ENCODE measurements around the gene CDK1. TPM values are rescaled to one million over a fixed set of nuclear protein-coding genes. Genes with fewer than 3 reads are reported as not detected.
A peak's percentile ranks its signal among the peaks of the same experiment; 100 is the strongest.

The CDK1 gene
- total RNA-seq, 1 experiment from 2014 or later: 199 TPM

GRCh38 chr10:60731134-60731885, 47.0 kb upstream of the CDK1 start:
- peaks cover 21% of the 10 kb centered on the region for H3K4me1 Mint-ChIP-seq (ENCODE audit: low read depth, unreplicated experiment)
- no peak for TF ChIP-seq CTCF (IDR thresholded peaks at IDR 0.05; ENCODE audit: insufficient read depth in 1 of 2, low read depth in 1 of 2, low read length in 1 of 2, severe bottlenecking in 1 of 2, unreplicated experiment in 1 of 2)
- no peaks in the 10 kb centered on the region for H3K9me3 Mint-ChIP-seq (ENCODE audit: unreplicated experiment)
- Histone ChIP-seq H3K36me3 (ENCODE audit: control insufficient read depth, insufficient read depth, low read length) (no peaks in the 10 kb centered on the region), H3K4me3 (ENCODE audit: low read depth, low read length) (no peak overlapping the region), H3K9me3 (no peaks in the 10 kb centered on the region), H3K27me3 (replicated peaks; ENCODE audit: control insufficient read depth, insufficient read depth, low read length) (no peaks in the 10 kb centered on the region), H3K4me1 (peaks cover 22% of the 10 kb centered on the region)
- no TSS peak for BruUV-seq (replicated peaks)
- H3K27ac Mint-ChIP-seq (ENCODE audit: unreplicated experiment): no peak overlapping the region
- POLR2A ChIA-PET: interaction anchor here (0.6 to 1.1 kb wide), 2 partner anchors 47 to 1956 kb away, joined by 3 to 5 read pairs; no protein-coding TSS in a partner anchor
- DNase-seq: no peak
- CTCF ChIA-PET: interaction anchor here (0.6 kb wide), 1 partner anchor 26 kb away, joined by 3 read pairs; no protein-coding TSS in a partner anchor
- H3K36me3 Mint-ChIP-seq (ENCODE audit: insufficient read depth, unreplicated experiment): no peaks in the 10 kb centered on the region
- H3K27me3 Mint-ChIP-seq (ENCODE audit: insufficient read depth, unreplicated experiment): no peaks in the 10 kb centered on the region
- peak overlapping the region; percentile 81 for H3K4me3 Mint-ChIP-seq (ENCODE audit: unreplicated experiment)
- intact Hi-C loops (cut with micrococcal nuclease; ENCODE audit: unreplicated experiment): no loop called here

- Histone ChIP-seq H3K4me1 (peaks cover 22% of the 10 kb centered on the region), H3K4me3 (ENCODE audit: low read depth, low read length) (peak overlapping the region; percentile 94), H3K9me3 (no peaks in the 10 kb centered on the region), H3K27me3 (replicated peaks; ENCODE audit: control insufficient read depth, insufficient read depth, low read length) (no peaks in the 10 kb centered on the region), H3K36me3 (ENCODE audit: control insufficient read depth, insufficient read depth, low read length) (no peaks in the 10 kb centered on the region)
- intact Hi-C loops (cut with micrococcal nuclease; ENCODE audit: unreplicated experiment): loop anchor here (2.0 kb wide), 3 partner anchors 46 to 1204 kb away; partner anchors contain the start of gene CDK1
- Mint-ChIP-seq H3K4me1 (ENCODE audit: low read depth, unreplicated experiment) (peaks cover 21% of the 10 kb centered on the region), H3K4me3 (ENCODE audit: unreplicated experiment) (peak overlapping the region; percentile 81), H3K27ac (ENCODE audit: unreplicated experiment) (peak overlapping the region; percentile 45), H3K36me3 (ENCODE audit: insufficient read depth, unreplicated experiment) (no peaks in the 10 kb centered on the region), H3K27me3 (ENCODE audit: insufficient read depth, unreplicated experiment) (no peaks in the 10 kb centered on the region), H3K9me3 (ENCODE audit: unreplicated experiment) (no peaks in the 10 kb centered on the region)
- CTCF ChIA-PET: interaction anchor here (1.1 to 1.5 kb wide), 2 partner anchors 54 to 86 kb away, joined by 3 to 7 read pairs; no protein-coding TSS in a partner anchor
- DNase-seq: peak in 1 of 2 experiments; percentile 24
- TF ChIP-seq CTCF (IDR thresholded peaks at IDR 0.05; ENCODE audit: insufficient read depth in 1 of 2, low read depth in 1 of 2, low read length in 1 of 2, severe bottlenecking in 1 of 2, unreplicated experiment in 1 of 2): no peak
- no TSS peak for BruUV-seq (replicated peaks)
- POLR2A ChIA-PET: no interaction called here
Measured at GRCh38 chr10:60732198-60732806, 46.0 kb upstream of the CDK1 start.

GRCh38 chr10:60732807-60733516, 45.3 kb upstream of the CDK1 start:
- Mint-ChIP-seq H3K27ac (ENCODE audit: unreplicated experiment) (peak overlapping the region; percentile 45), H3K9me3 (ENCODE audit: unreplicated experiment) (no peaks in the 10 kb centered on the region), H3K27me3 (ENCODE audit: insufficient read depth, unreplicated experiment) (no peaks in the 10 kb centered on the region), H3K4me3 (ENCODE audit: unreplicated experiment) (peak overlapping the region; percentile 81), H3K36me3 (ENCODE audit: insufficient read depth, unreplicated experiment) (no peaks in the 10 kb centered on the region), H3K4me1 (ENCODE audit: low read depth, unreplicated experiment) (peaks cover 21% of the 10 kb centered on the region)
- Histone ChIP-seq H3K4me3 (ENCODE audit: low read depth, low read length) (peak overlapping the region; percentile 94), H3K27me3 (replicated peaks; ENCODE audit: control insufficient read depth, insufficient read depth, low read length) (no peaks in the 10 kb centered on the region), H3K36me3 (ENCODE audit: control insufficient read depth, insufficient read depth, low read length) (no peaks in the 10 kb centered on the region), H3K9me3 (no peaks in the 10 kb centered on the region), H3K4me1 (peaks cover 22% of the 10 kb centered on the region)
- intact Hi-C loops (cut with micrococcal nuclease; ENCODE audit: unreplicated experiment): loop anchor here (1.0 to 2.0 kb wide), 6 partner anchors 24 to 1204 kb away; partner anchors contain the start of gene CDK1
- DNase-seq: peak; percentile 87 to 94
- peak; percentile 47 to 91 for TF ChIP-seq CTCF (IDR thresholded peaks at IDR 0.05; ENCODE audit: insufficient read depth in 1 of 2, low read depth in 1 of 2, low read length in 1 of 2, severe bottlenecking in 1 of 2, unreplicated experiment in 1 of 2)
- ChIA-PET CTCF (interaction anchor here (1.0 to 1.5 kb wide), 4 partner anchors 45 to 87 kb away, joined by 3 to 7 read pairs (median 4); partner anchors contain the start of gene CDK1), POLR2A (interaction anchor here (1.5 kb wide), 1 partner anchor 45 kb away, joined by 4 read pairs; the partner anchor contains the start of gene CDK1)
- BruUV-seq (replicated peaks): no TSS peak
